ENCODE measurements around the gene ATAD3A. TPM values are rescaled to one million over a fixed set of nuclear protein-coding genes. Genes with fewer than 3 reads are reported as not detected.

ATAD3A gene
- total RNA-seq, 1 experiment from 2014 or later, result 55.8 TPM

- Histone ChIP-seq H3K4ac (ENCODE audit: low read depth, low read length) (no peak overlapping the region), H2BK15ac (ENCODE audit: low read depth, low read length) (no peak overlapping the region), H2BK120ac (ENCODE audit: low read depth, low read length, poor library complexity, severe bottlenecking) (no peak overlapping the region), H3T11ph (ENCODE audit: low read length) (no peak overlapping the region), H3K27me3 (ENCODE audit: insufficient read depth, low read length) (no peaks in the 10 kb centered on the region), H4K91ac (ENCODE audit: insufficient read length, low read depth, low read length) (no peak overlapping the region), H3K23me2 (ENCODE audit: insufficient read length, low read depth, low read length, poor library complexity, severe bottlenecking) (no peaks in the 10 kb centered on the region), H3K14ac (ENCODE audit: insufficient read depth, low read length) (no peak overlapping the region; the same call in 1 of the 2 replicates), H2AK5ac (ENCODE audit: insufficient read length, low read length) (no peak overlapping the region), H3K4me2 (ENCODE audit: insufficient read depth, insufficient read length, low read length) (no peak overlapping the region), H3K27ac (ENCODE audit: insufficient read length, low read depth, low read length) (no peak overlapping the region), H3K79me2 (ENCODE audit: insufficient read depth, low read length) (no peaks in the 10 kb centered on the region), H3K9me3 (ENCODE audit: control insufficient read depth, low read depth, low read length) (no peaks in the 10 kb centered on the region), H3K9ac (ENCODE audit: extremely low read depth, insufficient read length, low read length) (no peak overlapping the region), H3K18ac (ENCODE audit: insufficient read length, low read depth, low read length) (no peak overlapping the region), H4K8ac (replicated peaks; ENCODE audit: insufficient read length, low read depth, low read length) (no peak overlapping the region), H2BK5ac (ENCODE audit: insufficient read length, low read length) (no peak overlapping the region), H2BK20ac (ENCODE audit: low read depth, low read length, poor library complexity, severe bottlenecking) (no peak overlapping the region), H2BK12ac (ENCODE audit: insufficient read length, low read depth, low read length) (no peak overlapping the region), H3K4me1 (ENCODE audit: insufficient read depth, low read length) (no peaks in the 10 kb centered on the region), H3K23ac (ENCODE audit: insufficient read length, low read depth, low read length) (no peak overlapping the region), H4K5ac (ENCODE audit: insufficient read length, low read depth, low read length) (no peak overlapping the region), H3K56ac (ENCODE audit: insufficient read length, low read depth, low read length) (no peak overlapping the region), H3K79me1 (ENCODE audit: insufficient read depth, low read depth, low read length, poor library complexity, severe bottlenecking) (no peaks in the 10 kb centered on the region), H2AFZ (ENCODE audit: low read length) (no peak overlapping the region), H4K20me1 (ENCODE audit: control insufficient read depth, insufficient read depth, insufficient read length) (no peaks in the 10 kb centered on the region)
- no peaks in the 10 kb centered on the region for H3K9me3 Mint-ChIP-seq
- no peaks in the 10 kb centered on the region for H3K4me1 Mint-ChIP-seq
- WGBS (ENCODE audit: extremely low coverage, insufficient read length, low lambda C conversion rate), result no CpG with 5 or more reads among the region's 13 CpGs
- H3K4me3 Mint-ChIP-seq, result no peak overlapping the region
- DNase-seq, result no peak
- H3K27me3 Mint-ChIP-seq (ENCODE audit: low read depth), result no peaks in the 10 kb centered on the region; the same call in 1 of the 2 replicates
- no peak for TF ChIP-seq CTCF (conservative IDR thresholded peaks at IDR 0.05)
- peaks cover 0 to 7% (median 6%) of the 10 kb centered on the region in 3 experiments; a peak in 4 of 7 replicates for H3K36me3 Mint-ChIP-seq (ENCODE audit: insufficient read depth in 1 of 3, low read depth in 3 of 3)
- no peak overlapping the region for H3K27ac Mint-ChIP-seq
Observed at GRCh38 chr1:1554550-1554925, 42.6 kb downstream of the ATAD3A start.
